Activated CD4-positive, CD25-positive, alpha-beta regulatory T cell (primary cell): ENCODE measurements around the gene CA6.
"Not testable (repeated sequence)": the region's sequence is repeated elsewhere in the genome, so short reads cannot be mapped to it uniquely, and the experiment has no call there.

Source experiments
- DNase-seq, 4 experiments: peaks; one replicate each; lab custom pipeline; 2025; lab: John Stamatoyannopoulos, UW

The CA6 gene

DNA sequence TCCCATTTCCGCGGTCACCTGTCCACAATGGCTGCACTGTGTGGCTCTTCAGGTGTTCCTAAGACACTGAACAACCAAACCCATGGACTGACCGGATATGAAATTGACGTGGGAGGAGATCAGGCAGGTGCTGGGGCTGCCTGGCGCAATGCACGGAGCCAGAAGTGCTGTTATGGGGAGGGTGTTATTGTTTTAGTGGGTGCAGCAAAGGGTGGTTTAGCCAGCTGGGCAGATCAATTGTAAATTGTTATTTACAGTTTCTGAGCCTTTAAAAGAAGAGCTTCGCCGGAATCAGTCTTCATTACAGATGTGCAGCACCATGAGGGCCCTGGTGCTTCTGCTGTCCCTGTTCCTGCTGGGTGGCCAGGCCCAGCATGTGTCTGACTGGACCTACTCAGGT, at the start of gene CA6:
Gene CA6 (plus strand): TSS at position 301 of the 400 bp plus-strand sequence. CDS start 19 bp downstream, at position 320.
- no peak for DNase-seq

- not testable (repeated sequence) for DNase-seq
Measured at GRCh38 chr1:8896775-8897174, 48.9 kb upstream of the CA6 start.

DNA sequence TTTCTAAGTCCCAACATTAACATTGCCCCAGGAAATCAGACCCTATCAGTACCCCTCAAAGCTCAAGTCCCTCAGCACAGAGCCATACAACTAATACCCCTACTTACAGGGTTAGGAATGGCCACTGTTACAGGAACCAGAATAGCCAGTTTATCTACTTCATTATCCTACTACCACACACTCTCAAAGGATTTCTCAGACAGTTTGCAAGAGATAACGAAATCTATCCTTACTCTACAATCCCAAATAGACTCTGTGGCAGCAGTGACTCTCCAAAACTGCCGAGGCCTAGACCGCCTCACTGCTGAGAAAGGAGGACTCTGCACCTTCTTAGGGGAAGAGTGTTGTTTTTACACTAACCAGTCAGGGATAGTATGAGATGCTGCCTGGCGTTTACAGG, 48.2 kb upstream of the CA6 start:
- not testable (repeated sequence) for DNase-seq

DNA sequence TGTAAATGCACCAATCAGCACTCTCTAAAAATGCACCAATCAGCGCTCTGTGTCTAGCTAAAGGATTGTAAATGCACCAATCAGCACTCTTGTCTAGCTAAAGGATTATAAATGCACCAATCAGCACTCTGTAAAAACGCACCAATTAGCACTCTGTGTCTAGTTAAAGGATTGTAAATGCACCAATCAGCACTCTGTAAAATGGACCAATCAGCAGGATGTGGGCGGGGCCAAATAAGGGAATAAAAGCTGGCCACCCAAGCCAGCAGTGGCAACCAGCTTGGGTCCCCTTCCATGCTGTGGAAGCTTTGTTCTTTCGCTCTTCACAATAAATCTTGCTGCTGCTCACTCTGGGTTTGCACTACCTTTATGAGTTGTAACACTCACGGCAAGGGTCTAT, 47.2 kb upstream of the CA6 start:
- DNase-seq, result not testable (repeated sequence)

DNA sequence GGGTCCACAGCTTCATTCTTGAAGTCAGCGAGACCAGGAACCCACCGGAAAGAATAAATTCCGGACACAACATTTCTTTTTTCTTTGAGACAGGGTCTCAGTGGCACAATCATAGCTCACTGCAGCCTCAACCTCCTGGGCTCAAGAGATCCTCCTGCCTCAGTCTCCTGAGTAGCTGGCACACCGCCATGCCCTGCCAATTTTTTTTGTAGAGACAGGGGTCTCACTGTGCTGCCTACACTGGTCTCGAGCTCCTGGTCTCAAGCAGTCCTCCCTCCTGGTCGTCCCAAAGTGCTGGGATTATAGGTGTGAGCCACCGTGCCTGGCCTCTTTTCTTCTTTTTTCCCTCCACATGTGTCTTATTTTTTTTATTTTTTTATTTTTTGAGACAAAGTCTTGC, 46.6 kb upstream of the CA6 start:
- no peak for DNase-seq

DNA sequence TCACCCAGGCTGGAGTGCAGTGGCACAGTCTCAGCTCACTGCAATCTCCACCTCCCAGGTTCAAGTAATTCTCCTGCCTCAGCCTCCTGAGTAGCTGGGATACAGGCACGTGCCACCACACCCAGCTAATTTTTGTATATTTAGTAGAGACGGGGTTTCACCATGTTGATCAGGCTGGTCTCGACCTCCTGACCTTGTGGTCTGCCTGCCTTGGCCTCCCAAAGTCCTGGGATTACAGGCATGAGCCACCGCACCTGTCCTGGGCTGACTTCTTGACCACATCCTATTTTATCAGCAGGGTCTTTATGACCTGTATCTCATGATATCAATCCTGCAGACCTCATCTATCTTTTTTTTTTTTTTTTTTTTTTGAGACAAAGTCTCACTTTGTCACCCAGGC, 45.0 kb upstream of the CA6 start:
- not testable (repeated sequence) for DNase-seq

DNA sequence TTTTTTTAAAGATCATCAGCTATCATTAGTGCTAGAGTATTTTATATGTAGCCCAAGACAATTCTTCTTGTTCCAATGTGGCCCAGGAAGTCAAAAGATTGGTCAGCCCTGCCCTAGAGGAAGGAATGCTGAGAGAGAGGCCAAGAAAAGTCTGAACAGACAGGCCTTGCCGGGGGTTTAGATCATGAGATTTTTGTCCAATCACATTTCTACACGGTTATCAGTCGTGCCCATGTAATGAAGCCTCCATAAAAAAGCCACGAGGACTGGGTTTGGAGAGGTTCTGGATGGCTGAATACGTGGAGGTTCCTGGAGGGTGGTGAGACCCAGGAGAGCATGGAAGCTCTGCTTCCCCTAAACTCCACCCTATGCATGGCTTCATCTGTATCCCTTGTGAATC, 42.9 kb upstream of the CA6 start:
- no peak for DNase-seq

DNA sequence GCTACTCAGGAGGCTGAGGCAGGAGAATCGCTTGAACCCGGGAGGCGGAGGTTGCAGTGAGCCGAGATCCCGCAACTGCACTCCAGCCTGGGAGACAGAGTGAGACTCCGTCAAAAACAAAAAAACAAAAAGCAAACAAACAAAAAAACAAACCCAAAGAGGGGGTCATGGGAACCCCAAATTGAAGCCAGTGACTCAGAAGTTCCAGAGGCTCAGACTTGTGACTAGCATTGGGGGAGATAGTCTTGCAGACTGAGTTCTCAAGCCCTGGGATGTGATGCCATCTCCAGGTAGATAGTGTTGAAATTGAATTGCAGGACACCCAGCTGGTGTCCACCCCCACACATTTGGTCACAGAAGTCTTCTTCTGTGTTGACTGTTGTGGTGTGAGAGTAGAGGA, 42.3 kb upstream of the CA6 start:
- DNase-seq, result no peak

DNA sequence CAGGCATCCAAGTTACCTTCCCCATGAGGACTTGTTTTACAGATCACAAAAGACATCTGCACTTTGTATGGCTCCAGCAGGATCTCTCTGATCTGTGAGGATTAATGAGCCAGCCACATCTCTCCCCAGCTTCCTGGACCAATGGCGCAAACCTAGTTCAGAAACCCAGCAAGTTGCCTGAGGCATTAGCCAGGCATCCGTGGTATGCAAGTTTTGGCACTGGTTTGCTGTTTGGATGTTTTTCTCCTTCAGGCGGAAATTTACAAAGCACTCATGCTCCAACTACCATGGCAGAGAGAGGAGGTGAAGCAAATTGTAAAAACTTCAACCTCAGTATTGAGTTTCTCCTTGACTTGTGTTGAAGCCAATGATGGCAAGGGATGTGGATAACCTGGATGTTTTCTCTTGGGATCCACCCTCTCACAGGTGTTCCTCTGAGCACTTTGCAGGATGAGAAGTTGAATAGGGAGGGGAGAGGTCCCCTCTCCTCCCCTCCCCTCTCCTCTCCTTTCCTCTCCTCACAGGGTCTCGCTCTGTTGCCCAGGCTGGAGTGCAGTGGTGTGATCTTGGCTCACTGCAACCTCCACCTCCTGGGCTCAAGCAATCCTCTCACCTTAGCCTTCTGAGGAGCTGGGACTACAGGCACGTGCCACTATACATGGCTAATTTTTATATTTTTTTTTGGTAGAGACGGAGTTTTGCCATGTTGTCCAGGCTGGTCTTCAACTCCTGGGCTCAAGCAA, 41.6 kb upstream of the CA6 start:
- DNase-seq, result no peak

- DNase-seq, result no peak
Measured at GRCh38 chr1:8905582-8906191, 40.0 kb upstream of the CA6 start.

DNA sequence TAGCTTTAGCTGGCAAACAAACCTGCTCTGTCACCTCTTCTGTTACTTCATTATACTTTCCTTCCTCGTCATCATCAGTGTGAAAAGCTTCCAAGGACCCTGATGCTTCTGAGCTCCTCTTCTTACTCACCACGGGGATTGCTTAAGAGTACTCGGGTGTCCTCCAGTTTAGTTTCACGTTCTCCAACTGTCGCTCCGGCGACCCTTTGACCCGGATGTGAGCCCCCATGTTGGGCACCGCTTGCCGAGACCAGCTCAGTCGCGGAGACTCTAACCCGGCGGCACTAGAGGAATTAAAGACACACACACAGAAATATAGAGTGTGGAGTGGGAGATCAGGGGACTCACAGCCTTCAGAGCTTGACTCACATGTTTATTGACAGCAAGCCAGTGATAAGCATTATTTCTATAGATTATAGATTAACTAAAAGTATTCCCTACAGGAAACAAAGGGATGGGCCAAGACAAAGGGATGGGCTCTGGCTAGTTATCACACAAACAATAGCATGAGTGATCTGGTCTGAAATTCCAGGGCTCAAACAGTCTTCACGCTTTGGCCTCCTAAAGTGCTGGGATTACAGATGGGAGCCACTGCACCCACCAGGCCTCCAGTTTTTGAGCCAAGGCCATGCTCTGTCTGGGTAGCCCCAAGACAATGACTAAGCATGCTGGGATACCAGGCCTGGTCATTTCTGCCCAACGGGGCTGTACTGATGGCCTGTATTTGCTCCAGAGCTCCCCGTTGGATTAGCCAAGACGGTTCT, 37.1 kb upstream of the CA6 start:
- no peak for DNase-seq

DNA sequence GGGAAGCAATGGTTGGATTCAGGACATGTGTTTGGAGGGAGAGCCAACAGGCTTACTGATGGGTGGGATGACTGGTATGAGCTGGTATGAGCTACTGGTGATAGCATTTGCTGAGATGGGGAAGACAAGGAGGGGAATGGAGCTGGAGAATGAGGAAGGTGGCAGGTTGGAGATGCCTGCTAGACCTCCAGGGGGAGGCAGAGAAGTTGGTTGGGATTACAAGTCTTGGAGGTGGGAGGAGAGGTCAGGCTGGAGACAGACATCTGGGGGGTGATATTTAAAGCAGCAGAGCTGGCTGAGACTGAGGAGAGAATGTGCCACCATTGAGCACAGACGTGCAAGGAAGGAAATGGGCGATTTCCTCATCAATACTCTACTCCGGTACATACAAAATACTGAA, 35.3 kb upstream of the CA6 start:
- DNase-seq, result no peak

- DNase-seq, result no peak
Measured at GRCh38 chr1:8910914-8911313, 34.8 kb upstream of the CA6 start.

DNA sequence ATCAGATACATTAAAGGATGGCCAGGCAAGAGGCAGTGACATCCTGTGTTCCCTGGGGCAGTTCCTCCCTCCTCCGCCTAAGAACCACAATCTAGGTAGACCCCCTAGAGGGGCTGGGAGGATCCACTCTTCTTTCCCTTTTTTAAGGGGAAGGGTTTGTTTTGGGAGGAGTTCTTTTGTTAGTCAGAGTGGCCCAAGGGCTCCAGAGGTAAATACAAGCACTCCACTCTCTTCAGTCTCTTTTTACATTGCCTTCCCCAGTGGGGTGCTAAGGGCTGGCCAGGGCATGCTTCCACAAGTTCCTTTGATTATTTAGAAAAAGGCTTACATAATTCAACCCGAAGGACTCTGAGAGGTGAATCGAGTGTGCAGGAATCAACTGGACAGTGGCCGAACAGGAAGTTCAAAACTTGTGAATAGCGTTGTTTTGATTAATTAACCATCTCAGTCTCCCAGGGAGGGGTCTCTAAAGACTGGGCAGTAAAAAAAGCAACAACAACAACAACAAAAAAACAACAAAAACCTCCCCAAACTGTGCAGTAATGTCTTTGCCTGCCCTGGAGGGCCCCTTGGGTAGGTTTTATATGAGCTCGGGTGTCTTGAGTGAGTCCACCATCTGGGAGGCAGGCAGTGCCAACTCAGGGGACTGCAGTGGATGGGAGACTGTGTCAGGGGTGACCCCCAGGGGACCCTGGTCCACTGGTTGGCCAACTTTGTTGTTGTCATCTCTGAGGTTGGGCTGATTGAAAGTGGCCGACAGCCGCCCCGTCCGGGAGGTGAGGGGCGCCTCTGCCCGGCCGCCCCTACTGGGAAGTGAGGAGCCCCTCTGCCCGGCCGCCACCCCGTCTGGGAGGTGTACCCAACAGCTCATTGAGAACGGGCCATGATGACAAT, 34.0 kb upstream of the CA6 start:
- DNase-seq, result no peak

DNA sequence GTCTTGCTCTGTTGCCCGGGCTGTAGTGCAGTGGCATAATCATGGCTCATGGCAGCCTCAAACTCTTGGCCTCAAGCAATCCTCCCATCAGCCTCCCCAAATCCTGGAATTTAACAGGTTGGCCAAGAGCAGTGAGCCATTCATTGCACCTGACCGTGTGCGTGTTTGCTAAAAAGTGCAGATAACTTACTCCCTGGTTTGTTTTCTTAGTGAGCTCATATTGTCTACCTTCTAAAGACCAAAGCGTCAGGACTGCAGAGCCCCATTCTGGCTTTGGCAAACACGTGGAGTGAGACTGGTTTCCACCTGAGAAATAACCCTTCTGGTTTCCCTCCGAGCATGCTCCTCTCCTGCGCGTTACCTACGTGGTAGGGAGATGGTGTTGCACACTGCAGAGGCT, 32.2 kb upstream of the CA6 start:
- DNase-seq, result no peak

DNA sequence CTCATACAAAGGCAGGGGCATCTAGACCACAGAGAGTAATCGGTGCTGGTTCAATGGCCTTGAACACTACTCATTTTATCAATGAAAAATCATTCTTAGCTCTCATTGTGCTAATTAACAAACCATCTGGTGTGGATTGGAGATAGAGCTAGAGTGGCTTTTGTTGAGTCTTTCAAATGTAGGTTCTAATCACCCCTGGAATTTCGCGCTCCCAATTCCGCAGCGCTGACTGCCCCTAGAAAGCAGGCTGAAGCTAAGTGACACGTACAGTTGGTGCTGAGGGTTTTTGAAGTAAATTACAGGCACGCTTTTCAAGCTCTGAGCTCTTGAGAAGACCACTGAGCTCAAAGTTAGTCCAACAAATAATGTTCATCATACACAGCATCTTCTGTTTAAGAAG, 31.2 kb upstream of the CA6 start:
- no peak for DNase-seq

- no peak for DNase-seq
Measured at GRCh38 chr1:8915446-8915845, 30.2 kb upstream of the CA6 start.

DNA sequence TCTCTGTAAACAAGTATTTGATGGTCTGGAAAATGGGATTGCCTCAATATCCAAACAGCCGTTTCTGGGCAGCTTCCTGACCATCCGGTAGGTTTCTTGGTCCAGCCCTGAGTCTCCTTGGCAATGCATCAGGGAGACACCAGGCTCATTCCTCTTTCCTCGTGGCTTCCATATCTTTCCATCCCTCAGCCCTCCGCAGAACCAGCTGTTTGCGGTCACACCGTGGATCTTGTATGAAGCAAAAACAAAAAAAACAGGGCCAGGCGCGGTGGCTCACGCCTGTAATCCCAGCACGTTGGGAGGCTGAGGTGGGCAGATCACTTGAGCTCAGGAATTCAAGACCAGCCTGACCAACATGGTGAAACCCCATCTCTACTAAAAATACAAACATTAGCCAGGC, 28.1 kb upstream of the CA6 start:
- DNase-seq, result not testable (repeated sequence)

DNA sequence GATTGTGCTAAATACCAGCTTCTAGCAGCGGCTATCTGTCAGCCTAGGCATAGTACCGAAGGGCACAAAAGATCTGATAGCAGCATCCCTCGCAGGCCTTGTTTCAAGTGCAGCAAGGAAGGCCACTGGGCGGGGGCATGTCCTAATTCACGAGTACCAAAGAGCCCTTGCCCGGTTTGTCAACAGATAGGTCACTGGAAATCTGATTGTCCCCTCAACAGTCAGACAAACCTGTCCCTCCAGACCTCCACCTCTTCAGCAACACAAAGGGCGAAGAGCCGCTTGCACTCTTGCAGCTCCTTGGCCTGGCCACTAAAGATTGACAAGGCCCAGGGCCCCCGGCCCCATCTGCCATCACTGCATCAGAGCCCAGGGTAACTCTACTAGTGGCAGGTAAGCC, 22.7 kb upstream of the CA6 start:
- no peak for DNase-seq

- DNase-seq, result no peak
Measured at GRCh38 chr1:8925406-8925805, 20.3 kb upstream of the CA6 start.

DNA sequence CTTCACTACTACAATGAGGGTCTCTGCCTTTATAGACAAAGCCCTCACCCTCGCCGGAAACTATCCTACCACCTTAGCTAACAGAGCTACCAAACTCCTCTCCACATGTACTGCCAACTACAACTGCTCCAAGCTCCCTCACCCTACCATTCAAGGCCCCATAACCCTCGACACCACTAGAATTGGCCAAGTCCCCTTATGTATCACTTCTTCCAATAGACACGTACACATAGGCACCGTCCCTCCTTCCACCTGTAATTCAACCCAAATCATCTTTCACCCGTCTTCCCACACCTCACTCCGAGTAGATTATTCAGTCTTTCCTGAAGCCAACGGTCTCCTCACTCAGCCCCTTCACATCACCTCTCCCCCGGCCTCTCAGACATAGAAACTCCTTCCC, 19.7 kb upstream of the CA6 start:
- no peak for DNase-seq
